Body of pancreas (tissue), 4 donors: ENCODE data around the gene PALLD. TPM values are rescaled to one million over a fixed set of nuclear protein-coding genes. Genes with fewer than 3 reads are reported as not detected.

Experiments
- ATAC-seq: fragments of 150-250 bp; one replicate; pipeline ENCODE4 v1.9.1; 2016
- DNase-seq, 4 donors: peaks; one replicate each; pipeline ENCODE4 v3.0.0-alpha.2; 2019
- H3K27ac ChIP-seq, 4 donors: fragments of 200-600 bp; sonication (generic); 1 replicate in 3 of 4; 2 replicates in 1 of 4; pipeline versions ENCODE4 v1.5.1 to v1.6.1; 2016 to 2019; ENCODE audit warnings: mild to moderate bottlenecking in 1 of 4, mixed read lengths in 1 of 4, moderate library complexity in 1 of 4
- H3K27me3 ChIP-seq, 2 donors: fragments of 200-600 bp; sonication (generic); one replicate each; pipeline ENCODE4 v1.6.0; 2016; ENCODE audit warnings: mild to moderate bottlenecking in 1 of 2
- H3K36me3 ChIP-seq, 2 donors: fragments of 200-600 bp; sonication (generic); replicated peaks in 1 of 2; 2 replicates each; pipeline ENCODE4 v1.5.1; 2016; ENCODE audit warnings: low read depth in 2 of 2; ENCODE audit not compliant: insufficient read depth in 1 of 2
- H3K4me1 ChIP-seq: fragments of 200-600 bp; sonication (generic); one replicate; pipeline ENCODE4 v1.6.0; 2016
- H3K4me3 ChIP-seq, 2 donors: fragments of 200-600 bp; sonication (generic); 1 replicate in 1 of 2; 2 replicates in 1 of 2; pipeline ENCODE4 v1.5.1; 2016 to 2019
- H3K9me3 ChIP-seq, 3 donors: fragments of 200-600 bp; sonication (generic); 1 replicate in 2 of 3; 2 replicates in 1 of 3; pipeline ENCODE4 v1.5.1; 2016
- CTCF ChIP-seq, 7 experiments: fragments of 450-650 bp in 4 of 7; fragments of 200-600 bp in 3 of 7; sonication (generic) in 3 of 7; IDR thresholded peaks; one replicate each; pipeline ENCODE4 v1.5.1; 2016 to 2019; ENCODE audit warnings: antibody characterized with exemption in 7 of 7
- POLR2A ChIP-seq, 3 donors: fragments of 450-650 bp; IDR thresholded peaks; one replicate each; pipeline ENCODE4 v1.6.1; 2016; ENCODE audit warnings: antibody characterized with exemption in 3 of 3, mild to moderate bottlenecking in 2 of 3
- WGBS, 2 donors: methylation state at CpG; one replicate each; pipeline ENCODE4 v1.1.5; 2017; 5-methylcytosine and 5-hydroxymethylcytosine counted together
- intact Hi-C: fragments of 100-400 bp; cut with DNase I; formaldehyde crosslinking; loops from one replicate; pipeline ENCODE4 v1.15.1; 2023
- total RNA-seq, 2 donors: library from RNA; depleted of rRNA; stranded (reverse); fragments of >200 nt; gene quantifications; one replicate each; pipeline ENCODE4 v1.1.0, GENCODE V29; 2016

Gene PALLD
- total RNA-seq, 2 donors from 2014 or later = 46.8 to 52.4 TPM

- H3K36me3 ChIP-seq = no peaks in the 10 kb centered on the region
- TF ChIP-seq CTCF (IDR thresholded peaks at IDR 0.05) (no peak), POLR2A (IDR thresholded peaks at IDR 0.05) (no peak)
- 36 to 48% methylated on average over 3 of the region's 3 CpGs for WGBS, 2 donors
- ATAC-seq = peak; percentile 94
- H3K4me1 ChIP-seq = peaks cover 8% of the 10 kb centered on the region
- H3K9me3 ChIP-seq = no peaks in the 10 kb centered on the region
- H3K27ac ChIP-seq = peak overlapping the region in 1 of 4 donors; percentile 57
- DNase-seq = peak; percentile 20 to 69 (median 42)
- H3K4me3 ChIP-seq = no peak overlapping the region
- no peaks in the 10 kb centered on the region for H3K27me3 ChIP-seq
- intact Hi-C loops = no loop called here
Measured at GRCh38 chr4:168501407-168501806, 4.6 kb downstream of the PALLD start.

- TF ChIP-seq POLR2A (IDR thresholded peaks at IDR 0.05) (no peak), CTCF (IDR thresholded peaks at IDR 0.05) (no peak)
- ATAC-seq = no peak
- Histone ChIP-seq H3K4me1 (peaks cover 8% of the 10 kb centered on the region), H3K4me3 (no peak overlapping the region), H3K27ac (no peak overlapping the region), H3K9me3 (no peaks in the 10 kb centered on the region), H3K36me3 (no peaks in the 10 kb centered on the region), H3K27me3 (no peaks in the 10 kb centered on the region)
- WGBS, 2 donors = 72 to 84% methylated on average over 6 of the region's 6 CpGs
- DNase-seq = no peak
- intact Hi-C loops = no loop called here
Measured at GRCh38 chr4:168502861-168503260, 6.0 kb downstream of the PALLD start.

GRCh38 chr4:168503652-168504362 is 7.0 kb downstream of the PALLD start:
- ATAC-seq (no peak), DNase-seq (peak in 1 of 4 donors; percentile 49)
- TF ChIP-seq POLR2A (IDR thresholded peaks at IDR 0.05) = no peak
- no peak for TF ChIP-seq CTCF (IDR thresholded peaks at IDR 0.05)
- Histone ChIP-seq H3K4me3 (no peak overlapping the region), H3K9me3 (no peaks in the 10 kb centered on the region), H3K36me3 (no peaks in the 10 kb centered on the region), H3K27ac (peak overlapping the region in 1 of 4 donors; percentile 23), H3K4me1 (peaks cover 8% of the 10 kb centered on the region), H3K27me3 (no peaks in the 10 kb centered on the region)
- 76 to 85% methylated on average over 9 of the region's 9 CpGs for WGBS, 2 donors
- intact Hi-C loops = no loop called here

- TF ChIP-seq POLR2A (IDR thresholded peaks at IDR 0.05) (no peak), CTCF (IDR thresholded peaks at IDR 0.05) (no peak)
- intact Hi-C loops = no loop called here
- Histone ChIP-seq H3K9me3 (no peaks in the 10 kb centered on the region), H3K27ac (peak overlapping the region in 1 of 4 donors; percentile 23), H3K4me1 (peaks cover 8% of the 10 kb centered on the region), H3K4me3 (no peak overlapping the region), H3K27me3 (no peaks in the 10 kb centered on the region), H3K36me3 (no peaks in the 10 kb centered on the region)
- DNase-seq = no peak
- ATAC-seq = no peak
- 77 to 91% methylated on average over 3 of the region's 3 CpGs for WGBS, 2 donors
Measured at GRCh38 chr4:168504526-168504925, 7.7 kb downstream of the PALLD start.

GRCh38 chr4:168506014-168506413 is 9.2 kb downstream of the PALLD start:
- no peak for ATAC-seq
- WGBS, 2 donors = 61 to 70% methylated on average over 1 of the region's 1 CpG
- Histone ChIP-seq H3K9me3 (no peaks in the 10 kb centered on the region), H3K27ac (no peak overlapping the region), H3K27me3 (no peaks in the 10 kb centered on the region), H3K36me3 (no peaks in the 10 kb centered on the region), H3K4me3 (no peak overlapping the region), H3K4me1 (peaks cover 7% of the 10 kb centered on the region)
- TF ChIP-seq POLR2A (IDR thresholded peaks at IDR 0.05) (no peak), CTCF (IDR thresholded peaks at IDR 0.05) (no peak)
- intact Hi-C loops = no loop called here
- no peak for DNase-seq
